Measurements from ENCODE around the gene NCBP2. TPM values are rescaled to one million over a fixed set of nuclear protein-coding genes. Genes with fewer than 3 reads are reported as not detected.

NCBP2 gene
- polyA plus RNA-seq (138 and 145 TPM in 2 replicates), polyA minus RNA-seq (88.6 and 101 TPM in 2 replicates)

- Histone ChIP-seq H3K27ac (ENCODE audit: low read length) (peak within 1 kb of the TSS; percentile 86), H3F3A (ENCODE audit: insufficient read depth, low read length, poor library complexity, severe bottlenecking) (no peaks in the 10 kb centered on the region), H2AFZ (ENCODE audit: low read depth, low read length) (peak within 1 kb of the TSS; percentile 54), H3K9me2 (ENCODE audit: insufficient read depth, low read length) (no peaks in the 10 kb centered on the region), H3K4me2 (ENCODE audit: low read length) (peak within 1 kb of the TSS; percentile 100), H3K79me2 (replicated peaks; ENCODE audit: insufficient read depth, low read length) (peaks cover 27% of the 10 kb centered on the region), H3K4me3 (ENCODE audit: low read length) (peak within 1 kb of the TSS; percentile 96), H4K20me1 (ENCODE audit: insufficient read depth) (no peaks in the 10 kb centered on the region), H3K36me3 (ENCODE audit: insufficient read depth, low read length) (no peaks in the 10 kb centered on the region), H3K27me3 (ENCODE audit: insufficient read depth, low read depth, low read length) (no peaks in the 10 kb centered on the region), H3K9ac (ENCODE audit: low read length) (peak within 1 kb of the TSS; percentile 89), H3K9me3 (ENCODE audit: low read length) (no peaks in the 10 kb centered on the region)
- peak; percentile 80 for TF ChIP-seq SMC3 (conservative IDR thresholded peaks at IDR 0.05; ENCODE audit: poor library complexity)
- peak; percentile 77 for TF ChIP-seq EP300 (conservative IDR thresholded peaks at IDR 0.05; ENCODE audit: poor library complexity, severe bottlenecking)
- no peak for TF ChIP-seq EZH2 (IDR thresholded peaks at IDR 0.05; ENCODE audit: borderline replicate concordance, insufficient read depth, low read length, poor library complexity, severe bottlenecking)
- TF ChIP-seq CTCF (IDR thresholded peaks at IDR 0.05; ENCODE audit: poor library complexity, severe bottlenecking): peak; percentile 98
- TF ChIP-seq MXI1 (conservative IDR thresholded peaks at IDR 0.05; ENCODE audit: poor library complexity, severe bottlenecking): peak; percentile 98
- peak; percentile 78 for TF ChIP-seq RAD21 (conservative IDR thresholded peaks at IDR 0.05)
- peak; percentile 82 for TF ChIP-seq REST (IDR thresholded peaks at IDR 0.05; ENCODE audit: borderline replicate concordance)
- TF ChIP-seq TAF1 (IDR thresholded peaks at IDR 0.05; ENCODE audit: low read depth): no peak
- peak; percentile 95 for TF ChIP-seq POLR2AphosphoS5 (IDR thresholded peaks at IDR 0.05)
Observed at GRCh38 chr3:196942226-196942914, at the start of gene NCBP2. NCBP2 (minus strand) TSS chr3:196942528; CDS start chr3:196942503, 25 bp downstream.

GRCh38 chr3:196991581-196992460, 49.5 kb upstream of the NCBP2 start:
- H3K4me2 ChIP-seq (ENCODE audit: low read length): no peak overlapping the region
- no peaks in the 10 kb centered on the region for H3K27me3 ChIP-seq (ENCODE audit: insufficient read depth, low read depth, low read length)
- H3K9me3 ChIP-seq (ENCODE audit: low read length): no peaks in the 10 kb centered on the region
- H3K9me2 ChIP-seq (ENCODE audit: insufficient read depth, low read length): no peaks in the 10 kb centered on the region
- H3K79me2 ChIP-seq (replicated peaks; ENCODE audit: insufficient read depth, low read length): no peaks in the 10 kb centered on the region
- H2AFZ ChIP-seq (ENCODE audit: low read depth, low read length): no peak overlapping the region
- no peak overlapping the region for H3K9ac ChIP-seq (ENCODE audit: low read length)
- no peaks in the 10 kb centered on the region for H3F3A ChIP-seq (ENCODE audit: insufficient read depth, low read length, poor library complexity, severe bottlenecking)
- no peaks in the 10 kb centered on the region for H3K36me3 ChIP-seq (ENCODE audit: insufficient read depth, low read length)
- TF ChIP-seq RAD21 (conservative IDR thresholded peaks at IDR 0.05) (no peak), EZH2 (IDR thresholded peaks at IDR 0.05; ENCODE audit: borderline replicate concordance, insufficient read depth, low read length, poor library complexity, severe bottlenecking) (no peak), POLR2AphosphoS5 (IDR thresholded peaks at IDR 0.05) (no peak), CTCF (IDR thresholded peaks at IDR 0.05; ENCODE audit: poor library complexity, severe bottlenecking) (no peak), SMC3 (conservative IDR thresholded peaks at IDR 0.05; ENCODE audit: poor library complexity) (no peak), EP300 (conservative IDR thresholded peaks at IDR 0.05; ENCODE audit: poor library complexity, severe bottlenecking) (no peak), MXI1 (conservative IDR thresholded peaks at IDR 0.05; ENCODE audit: poor library complexity, severe bottlenecking) (no peak), TAF1 (IDR thresholded peaks at IDR 0.05; ENCODE audit: low read depth) (no peak), REST (IDR thresholded peaks at IDR 0.05; ENCODE audit: borderline replicate concordance) (no peak)
- H3K4me3 ChIP-seq (ENCODE audit: low read length): no peak overlapping the region
- no peaks in the 10 kb centered on the region for H4K20me1 ChIP-seq (ENCODE audit: insufficient read depth)
- H3K27ac ChIP-seq (ENCODE audit: low read length): no peak overlapping the region
